Endothelial cell of umbilical vein (primary cell): ENCODE results near the gene IL32.
"Not testable (repeated sequence)": the region's sequence is repeated elsewhere in the genome, so short reads cannot be mapped to it uniquely, and the experiment has no call there.

Source experiments
- EZH2 ChIP-seq: IDR thresholded peaks from 2 replicates; pipeline ENCODE4 v1.6.1; 2012; ENCODE audit warnings: borderline replicate concordance, low read depth, mild to moderate bottlenecking, moderate library complexity, low read length, inconsistent platforms; ENCODE audit not compliant: severe bottlenecking
- FOS ChIP-seq: IDR thresholded peaks from 2 replicates; pipeline ENCODE4 v1.6.1; 2011; ENCODE audit warnings: mild to moderate bottlenecking, low read length, moderate library complexity, borderline replicate concordance; ENCODE audit not compliant: insufficient read depth
- MYC ChIP-seq: IDR thresholded peaks from one replicate; pipeline ENCODE4 v1.6.1; 2011; ENCODE audit warnings: mild to moderate bottlenecking, low read depth, low read length
- POLR2A ChIP-seq: IDR thresholded peaks from 2 replicates; pipeline ENCODE4 v1.6.1; 2012; ENCODE audit warnings: low read depth, mild to moderate bottlenecking, control low read depth, low read length
- POLR2AphosphoS5 ChIP-seq: IDR thresholded peaks from 2 replicates; pipeline ENCODE4 v1.6.1; 2012; ENCODE audit warnings: low read depth, mild to moderate bottlenecking, control low read depth, low read length, moderate library complexity; ENCODE audit not compliant: insufficient read depth
- TF ChIP-seq, protein P1 (sequence below), 2 donors: IDR thresholded peaks; 1 replicate in 1 of 2; 2 replicates in 1 of 2; pipeline ENCODE4 v1.5.1; 2011; ENCODE audit warnings: low read length in 2 of 2, mild to moderate bottlenecking in 2 of 2, moderate library complexity in 2 of 2, control low read depth in 1 of 2, inconsistent platforms in 1 of 2, low read depth in 1 of 2; ENCODE audit not compliant: insufficient read depth in 1 of 2; ENCODE audit errors: extremely low read depth in 1 of 2
- TF ChIP-seq, protein P2 (sequence below): IDR thresholded peaks from 2 replicates; pipeline ENCODE4 v1.6.1; 2011; ENCODE audit not compliant: insufficient read depth, insufficient read length

GRCh38 chr16:3075946-3076345 is 10.5 kb downstream of the IL32 start:
- TF ChIP-seq, protein P1, sequence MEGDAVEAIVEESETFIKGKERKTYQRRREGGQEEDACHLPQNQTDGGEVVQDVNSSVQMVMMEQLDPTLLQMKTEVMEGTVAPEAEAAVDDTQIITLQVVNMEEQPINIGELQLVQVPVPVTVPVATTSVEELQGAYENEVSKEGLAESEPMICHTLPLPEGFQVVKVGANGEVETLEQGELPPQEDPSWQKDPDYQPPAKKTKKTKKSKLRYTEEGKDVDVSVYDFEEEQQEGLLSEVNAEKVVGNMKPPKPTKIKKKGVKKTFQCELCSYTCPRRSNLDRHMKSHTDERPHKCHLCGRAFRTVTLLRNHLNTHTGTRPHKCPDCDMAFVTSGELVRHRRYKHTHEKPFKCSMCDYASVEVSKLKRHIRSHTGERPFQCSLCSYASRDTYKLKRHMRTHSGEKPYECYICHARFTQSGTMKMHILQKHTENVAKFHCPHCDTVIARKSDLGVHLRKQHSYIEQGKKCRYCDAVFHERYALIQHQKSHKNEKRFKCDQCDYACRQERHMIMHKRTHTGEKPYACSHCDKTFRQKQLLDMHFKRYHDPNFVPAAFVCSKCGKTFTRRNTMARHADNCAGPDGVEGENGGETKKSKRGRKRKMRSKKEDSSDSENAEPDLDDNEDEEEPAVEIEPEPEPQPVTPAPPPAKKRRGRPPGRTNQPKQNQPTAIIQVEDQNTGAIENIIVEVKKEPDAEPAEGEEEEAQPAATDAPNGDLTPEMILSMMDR (IDR thresholded peaks at IDR 0.05; ENCODE audit: extremely low read depth in 1 of 2, insufficient read depth in 1 of 2, low read depth in 1 of 2, low read length in 2 of 2), result not testable (repeated sequence)
- TF ChIP-seq FOS, POLR2AphosphoS5, EZH2, POLR2A, MYC: not testable (repeated sequence)
- TF ChIP-seq, protein P2, sequence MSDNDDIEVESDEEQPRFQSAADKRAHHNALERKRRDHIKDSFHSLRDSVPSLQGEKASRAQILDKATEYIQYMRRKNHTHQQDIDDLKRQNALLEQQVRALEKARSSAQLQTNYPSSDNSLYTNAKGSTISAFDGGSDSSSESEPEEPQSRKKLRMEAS, result not testable (repeated sequence)
